Measurements from ENCODE around the gene TLE3. TPM values are rescaled to one million over a fixed set of nuclear protein-coding genes. Genes with fewer than 3 reads are reported as not detected.

The TLE3 gene
- total and polyA plus RNA-seq, 2 of the 13 experiments (the other 11 are each of a cell fraction or from before 2014, with no cell fraction given), result 11.9 to 13.8 TPM

DNA sequence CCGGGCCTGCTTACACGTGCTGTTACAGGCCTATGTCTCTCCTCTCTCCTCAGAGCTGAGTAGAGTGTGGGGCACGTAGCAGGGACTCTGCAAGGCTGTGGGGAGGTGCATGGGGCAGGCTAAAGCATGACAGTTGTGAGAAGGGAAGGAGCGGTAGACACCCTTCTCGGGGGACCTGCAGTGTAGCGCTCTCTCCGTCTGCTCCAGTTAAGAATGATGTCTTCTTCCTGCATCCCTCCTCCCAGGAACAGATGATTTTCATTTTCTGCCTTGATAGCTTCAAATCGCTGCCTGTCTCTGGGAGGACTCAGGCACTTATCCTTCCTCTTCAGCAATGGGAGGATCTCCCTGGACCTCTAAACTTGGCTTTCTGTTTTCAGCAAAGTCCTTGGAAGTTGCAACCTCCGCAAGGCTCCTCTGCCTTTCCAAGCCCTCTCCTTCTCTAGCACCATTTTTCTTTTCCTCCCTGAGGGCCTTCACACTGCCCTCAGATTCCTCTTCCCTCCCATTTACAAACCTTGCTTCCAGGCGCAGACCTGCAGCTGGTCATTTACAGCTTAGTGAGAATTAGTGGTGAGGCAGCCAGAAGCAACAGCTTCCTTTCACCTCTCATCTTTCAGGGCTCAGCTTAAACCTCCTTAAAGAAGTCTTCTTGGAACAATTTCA is 23.4 kb upstream of the TLE3 start:
- BruUV-seq (replicated peaks), result no TSS peak
- intact Hi-C loops (cut with micrococcal nuclease; ENCODE audit: unreplicated experiment), result loop anchor here (10.0 kb wide), 1 partner anchor 74 kb away; no protein-coding TSS in a partner anchor
- Histone ChIP-seq H3K4me3 (replicated peaks in 1 of 3; ENCODE audit: insufficient read depth in 1 of 3, low read depth in 2 of 3, low read length in 3 of 3) (no peak overlapping the region), H3K79me2 (ENCODE audit: insufficient read depth, low read length) (no peaks in the 10 kb centered on the region), H3K4me1 (ENCODE audit: insufficient read depth, low read length) (peaks cover 13% of the 10 kb centered on the region), H4K20me1 (ENCODE audit: insufficient read depth, low read length) (no peaks in the 10 kb centered on the region), H3K9me3 (ENCODE audit: low read length) (no peaks in the 10 kb centered on the region), H3K27me3 (ENCODE audit: control insufficient read depth in 1 of 2, insufficient read depth in 2 of 2, low read length in 2 of 2) (peaks cover 2 to 55% of the 10 kb centered on the region in 2 experiments; a peak in 4 of 5 replicates), H3K27ac (ENCODE audit: extremely low read length, insufficient read depth, low read length) (no peak overlapping the region), H3K9ac (ENCODE audit: insufficient read depth, low read depth, low read length) (no peak overlapping the region), H2AFZ (ENCODE audit: low read length) (no peak overlapping the region), H3K36me3 (replicated peaks in 1 of 2; ENCODE audit: control insufficient read depth in 1 of 2, insufficient read depth in 2 of 2, low read length in 2 of 2) (no peaks in the 10 kb centered on the region), H3K4me2 (ENCODE audit: low read depth, low read length) (no peak overlapping the region)
- ATAC-seq, result no peak
- TF ChIP-seq POLR2AphosphoS2 (IDR thresholded peaks at IDR 0.05; ENCODE audit: low read depth, low read length), result no peak
- TF ChIP-seq ZNF251 (CRISPR knock-in tag; IDR thresholded peaks at IDR 0.05), result no peak
- TF ChIP-seq IKZF5 (CRISPR knock-in tag; IDR thresholded peaks at IDR 0.05), result no peak
- no peak for TF ChIP-seq SP2 (CRISPR knock-in tag; IDR thresholded peaks at IDR 0.05)
- TF ChIP-seq ZNF652 (CRISPR knock-in tag; IDR thresholded peaks at IDR 0.05; ENCODE audit: borderline replicate concordance, low read depth), result no peak
- no peak for TF ChIP-seq ELF4 (CRISPR knock-in tag; IDR thresholded peaks at IDR 0.05; ENCODE audit: borderline replicate concordance)
- TF ChIP-seq IKZF1 (IDR thresholded peaks at IDR 0.05), result no peak
- no peak for TF ChIP-seq CAMTA2 (CRISPR knock-in tag; IDR thresholded peaks at IDR 0.05; ENCODE audit: borderline replicate concordance)
- whole genome bisulfite sequencing (ENCODE audit: low lambda C conversion rate), result 25% methylated on average over 10 of the region's 10 CpGs
- ChIA-PET POLR2A (no interaction called here), CTCF (ENCODE audit: low intra/inter-chr PET ratio, low total read pairs) (no interaction called here)
- in situ Hi-C loops (cut with HindIII; ENCODE audit: extremely low pct_ligation_motif_present, low pct_unique_long_range_greater_than_20kb), result no loop called here
- FAIRE-seq, result no peak
- DNase-seq (ENCODE audit: low spot score), result no peak
